UCSD-AML1 (cell line): Measurements from ENCODE around the gene TET3.

Experiments
- DNase-seq: peaks from one replicate; lab custom pipeline; 2025; ENCODE audit not compliant: unreplicated experiment; lab: John Stamatoyannopoulos, UW

TET3 gene

DNA sequence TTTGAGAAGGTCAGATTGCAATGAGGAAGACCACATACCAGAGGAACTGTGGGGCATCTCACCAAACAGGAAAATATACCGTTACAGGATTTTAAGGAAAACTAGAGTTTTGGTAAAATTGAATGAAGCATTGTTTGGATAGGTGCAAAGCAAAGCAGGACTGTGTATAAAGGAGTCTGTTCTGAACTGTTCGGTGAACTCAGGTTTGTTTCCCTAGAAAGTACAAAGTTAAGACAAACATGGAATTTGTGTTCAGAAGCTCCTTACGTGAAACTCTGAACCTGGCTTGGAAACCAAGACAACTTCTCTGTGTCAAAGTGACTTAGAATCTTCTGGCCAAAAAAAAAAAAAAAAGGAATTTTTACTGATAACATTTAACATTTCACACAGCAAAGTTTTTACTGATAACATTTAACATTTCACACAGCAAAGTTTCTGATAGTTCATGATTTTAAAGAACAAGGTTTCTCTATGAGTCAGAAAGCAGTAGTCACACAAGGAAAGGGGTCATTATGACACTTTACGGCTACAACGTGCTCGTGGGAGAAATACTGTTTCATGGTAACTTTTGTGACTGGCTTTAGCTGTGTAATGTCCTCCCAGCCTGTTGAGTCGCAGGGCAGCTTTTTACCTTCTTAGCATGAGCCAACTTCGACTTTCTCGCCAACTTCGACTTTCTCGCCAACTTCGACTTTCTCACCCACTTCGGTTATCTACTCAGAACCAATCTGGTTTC, 21.2 kb upstream of the TET3 start:
- no peak for DNase-seq

DNA sequence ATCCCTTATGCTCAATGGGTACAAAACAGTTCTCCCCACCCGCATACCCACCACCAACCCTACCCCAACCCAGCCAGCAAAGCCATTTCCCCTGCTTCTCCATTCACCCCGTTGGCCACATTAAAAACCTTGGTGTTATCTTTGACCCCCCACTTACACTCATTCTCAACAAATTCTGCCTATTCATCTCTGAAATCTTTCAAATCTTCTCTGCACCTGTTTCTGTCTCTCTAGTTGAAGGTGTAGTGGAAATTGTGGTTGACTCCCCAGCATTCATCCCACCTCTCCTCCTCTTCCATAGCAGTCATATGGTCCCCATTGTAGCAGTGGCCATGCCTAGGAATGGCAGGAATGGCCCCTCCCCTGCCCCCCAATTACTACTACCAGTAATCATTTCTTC, 20.5 kb upstream of the TET3 start:
- no peak for DNase-seq

- DNase-seq = no peak
These were observed 19.7 kb upstream of the TET3 start for GRCh38 chr2:73965053-73965452.

DNA sequence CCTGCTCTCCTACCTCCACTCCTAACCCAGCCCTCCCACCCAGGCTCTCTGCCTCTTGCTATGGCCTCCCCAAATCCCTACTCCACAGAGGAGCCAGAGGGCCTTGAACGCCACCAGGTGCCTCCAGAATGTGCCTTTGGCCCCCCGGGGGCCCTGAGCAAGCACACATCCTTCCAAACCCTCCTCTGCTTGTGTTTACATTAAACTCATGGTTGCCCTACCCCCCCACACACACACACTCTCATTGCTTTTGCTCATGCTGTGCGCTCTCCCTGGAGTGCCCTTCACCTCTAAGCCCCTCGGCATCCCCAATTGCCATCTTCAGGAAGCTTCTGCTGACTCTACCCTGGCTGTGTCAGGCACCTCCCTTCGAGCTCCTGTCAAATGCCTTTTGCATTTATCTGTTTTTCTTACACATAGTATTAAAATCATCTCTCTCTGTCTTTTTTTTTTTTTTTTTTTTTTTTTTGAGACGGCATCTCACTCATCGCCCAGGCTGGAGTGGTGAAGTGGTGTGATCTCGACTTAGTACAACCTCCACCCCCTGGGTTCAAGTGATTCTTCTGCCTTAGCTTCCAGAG, 16.3 kb upstream of the TET3 start:
- no peak for DNase-seq

- no peak for DNase-seq
These were observed 15.4 kb upstream of the TET3 start for GRCh38 chr2:73969356-73969755.

DNA sequence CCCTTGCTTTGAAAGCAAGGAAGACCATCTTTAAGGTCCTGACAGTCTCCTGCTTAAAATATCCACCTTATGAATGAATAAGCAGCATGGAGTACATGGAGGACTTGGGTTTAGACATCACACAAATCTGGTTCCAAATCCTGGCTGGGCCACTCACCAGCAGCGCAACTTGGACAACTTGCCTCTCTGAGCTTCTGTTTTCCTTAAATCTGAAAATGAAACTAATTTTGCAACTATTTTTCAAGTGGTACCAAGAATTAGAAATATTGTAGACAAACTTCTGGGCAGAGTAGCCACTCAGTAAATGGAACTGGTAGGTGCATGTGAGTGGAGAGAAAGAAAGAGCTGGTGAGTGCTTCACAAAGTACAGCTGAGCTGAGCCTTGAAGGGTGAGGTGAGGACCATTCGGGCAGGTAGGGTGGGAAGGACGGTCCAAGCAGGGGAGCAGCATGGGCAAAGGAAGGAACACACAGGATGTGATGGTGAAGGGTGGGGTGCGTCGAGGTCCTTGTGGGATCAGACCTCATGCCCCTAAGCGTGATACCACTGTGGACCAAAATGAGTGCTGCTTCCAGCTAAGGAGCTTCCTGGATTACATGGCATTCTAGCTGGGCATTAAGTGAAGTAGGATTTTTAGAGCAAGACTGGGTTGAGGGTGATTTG, 14.4 kb upstream of the TET3 start:
- DNase-seq = no peak

- peak; percentile 74 for DNase-seq
These were observed 13.7 kb upstream of the TET3 start for GRCh38 chr2:73970850-73971471.

DNA sequence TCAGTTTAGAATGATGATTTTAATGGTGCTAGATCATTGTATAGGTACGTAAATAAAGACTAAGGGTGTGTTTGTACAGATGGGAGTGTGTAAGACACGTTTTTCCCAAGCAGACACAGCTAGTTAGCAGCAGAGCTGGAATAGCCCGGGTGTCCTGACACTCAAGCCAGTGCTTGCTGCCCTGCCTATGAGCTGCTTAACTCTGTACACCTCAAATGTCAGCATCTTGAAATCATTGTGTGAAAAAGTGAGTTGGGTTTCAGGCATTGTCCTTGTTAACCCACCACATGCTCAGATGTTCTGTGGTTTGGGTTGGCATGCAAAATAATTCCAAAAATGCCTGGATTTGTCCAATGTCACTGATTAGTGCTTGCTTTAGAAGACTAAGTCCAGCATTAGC, 13.0 kb upstream of the TET3 start:
- DNase-seq = no peak

DNA sequence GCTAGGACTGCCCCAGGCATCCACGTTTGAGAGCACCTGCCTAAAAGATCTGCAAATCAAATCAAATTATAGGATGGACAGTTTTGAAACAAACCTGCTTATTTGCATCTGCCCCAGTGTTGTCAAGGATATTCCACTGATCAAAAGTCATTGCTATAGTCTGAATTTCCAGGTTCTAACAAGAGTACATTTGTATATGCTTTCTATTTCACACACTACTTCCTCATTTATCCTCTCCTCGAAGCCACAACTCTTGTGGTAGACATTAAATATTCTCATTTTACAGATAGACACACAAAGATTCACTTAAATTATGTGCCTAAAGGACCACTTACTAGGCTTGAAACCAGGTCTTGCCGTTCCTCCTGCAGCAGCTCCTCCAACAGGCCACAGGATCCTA, 11.9 kb upstream of the TET3 start:
- DNase-seq = no peak

DNA sequence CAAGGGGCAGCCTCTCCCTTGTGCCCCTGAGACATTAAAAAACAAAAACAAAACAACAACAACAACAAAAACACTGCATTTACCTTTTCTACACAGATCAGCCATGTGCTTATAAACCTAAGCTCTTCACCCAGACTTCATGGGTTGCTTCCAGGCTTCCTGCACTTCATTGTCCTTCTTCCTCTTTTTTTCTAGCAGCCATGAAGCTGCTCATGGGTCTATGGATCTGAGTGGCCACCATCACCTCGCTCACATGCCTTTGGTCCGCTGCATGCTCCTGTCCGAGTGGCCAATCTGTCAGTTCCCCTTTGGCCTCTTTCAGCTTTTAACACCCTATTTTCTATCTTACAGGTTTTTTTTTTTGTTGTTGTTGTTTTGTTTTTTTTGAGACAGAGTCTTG, 9.0 kb upstream of the TET3 start:
- no peak for DNase-seq

GRCh38 chr2:73976803-73977202, 7.9 kb upstream of the TET3 start:
- DNase-seq = no peak

- no peak for DNase-seq
These were observed 7.2 kb upstream of the TET3 start for GRCh38 chr2:73977466-73977865.

DNA sequence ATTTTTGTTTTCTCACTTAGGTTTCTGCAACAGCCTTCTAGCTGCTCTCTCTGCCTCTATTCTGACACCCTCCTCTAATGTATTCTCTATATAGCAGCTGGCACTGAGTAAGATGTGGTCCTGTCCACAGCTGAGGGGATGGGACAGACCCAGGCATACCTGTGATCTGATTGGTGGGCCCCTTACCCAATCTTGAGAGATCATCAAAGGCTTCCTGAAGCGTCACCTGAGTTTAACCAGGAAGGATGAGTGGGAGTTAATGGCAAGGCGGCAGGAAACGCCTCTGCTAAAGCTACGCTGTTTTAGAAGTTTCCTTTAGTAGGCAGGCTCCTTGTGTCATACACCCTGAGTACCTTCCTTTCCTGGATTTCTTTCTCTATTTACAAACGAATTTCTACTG, 5.7 kb upstream of the TET3 start:
- DNase-seq = no peak

GRCh38 chr2:73979686-73980085, 5.0 kb upstream of the TET3 start:
- peak; percentile 25 for DNase-seq

- DNase-seq = no peak
These were observed 4.1 kb upstream of the TET3 start for GRCh38 chr2:73980566-73980965.

DNA sequence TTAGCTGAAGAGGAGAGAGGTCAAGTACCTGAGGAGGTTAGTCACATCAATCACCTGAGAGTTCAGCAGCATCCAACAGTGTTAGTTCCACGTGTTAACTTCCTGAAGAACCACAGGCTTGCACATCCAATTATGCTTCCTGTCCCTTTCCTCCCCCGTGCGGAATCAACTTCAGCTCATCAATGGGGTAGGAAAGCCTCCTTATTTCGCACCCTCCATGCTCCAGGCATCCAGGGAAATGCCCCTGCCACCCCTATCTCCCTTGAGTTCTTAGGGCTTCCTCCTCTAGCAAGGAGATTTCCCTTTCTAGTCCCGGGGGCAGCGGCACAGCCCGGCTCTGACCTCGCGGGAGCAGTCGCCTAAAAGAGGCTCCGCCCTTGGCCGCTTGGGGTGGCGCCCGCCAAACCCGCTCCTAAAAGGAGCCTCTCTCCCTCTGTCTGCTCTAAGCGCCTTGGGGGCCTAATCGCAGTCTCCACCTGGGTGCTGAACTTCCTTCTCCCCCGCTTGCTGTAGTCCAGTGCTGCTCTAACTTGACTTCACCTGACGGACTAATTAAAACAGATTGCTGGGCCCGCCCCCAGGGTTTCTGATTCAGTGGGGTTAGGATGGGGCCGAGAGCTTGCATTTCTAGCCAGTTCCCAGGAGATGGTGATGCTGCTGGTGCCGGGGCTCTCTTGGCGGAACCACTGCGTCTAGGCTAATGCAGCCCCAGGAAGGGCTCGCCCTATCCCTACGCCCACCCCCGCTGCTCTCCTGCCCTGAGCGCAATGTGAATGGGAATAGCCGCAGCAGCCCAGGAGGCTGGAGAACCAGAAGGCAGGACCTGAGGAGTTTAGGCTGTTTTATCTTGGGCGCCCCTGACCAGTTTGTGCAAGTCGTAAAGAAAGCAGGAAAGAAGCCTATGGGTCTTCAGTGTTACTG, 3.4 kb upstream of the TET3 start:
- DNase-seq = peak; percentile 35

DNA sequence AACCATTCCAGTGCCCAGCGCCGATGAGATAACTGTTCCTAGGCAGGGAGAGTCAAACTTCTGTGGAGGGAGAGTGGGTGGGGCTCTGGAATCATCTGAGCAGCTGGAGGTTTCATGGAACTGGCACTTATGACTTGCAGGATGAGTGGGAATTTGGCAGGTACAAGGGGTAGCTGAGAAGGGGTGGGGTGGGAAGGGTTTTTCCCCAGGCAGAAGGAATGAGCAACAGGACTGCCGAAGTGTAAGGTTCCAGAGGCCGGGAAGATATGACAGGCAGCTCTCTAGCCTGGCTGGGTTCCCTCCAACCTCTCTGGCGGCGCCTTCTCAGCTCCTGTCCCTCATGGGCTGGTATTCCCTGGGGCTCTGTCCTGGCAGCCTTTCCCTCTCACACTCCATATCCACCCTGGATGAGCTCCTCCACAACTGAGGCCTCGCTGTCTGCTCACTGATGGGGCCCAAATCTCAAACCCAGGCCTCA, 2.5 kb upstream of the TET3 start:
- DNase-seq = no peak

- peak; percentile 32 for DNase-seq
These were observed 1.1 kb upstream of the TET3 start for GRCh38 chr2:73983322-73984202.

- DNase-seq = peak; percentile 66
These were observed 205 bp downstream of the TET3 start for GRCh38 chr2:73984922-73985307.
